HEK293 (cell line): Measurements from ENCODE around the gene HPCAL1.

Experiments used
- CTCF ChIA-PET: fragments of 350-600 bp; formaldehyde crosslinking; extraction: SDS; loops from one replicate; lab custom pipeline; 2021; ENCODE audit warnings: antibody characterized with exemption; lab: Yijun Ruan, JAX
- POLR2A ChIA-PET: fragments of 300-600 bp; formaldehyde crosslinking; extraction: SDS; loops from one replicate; lab custom pipeline; 2020; ENCODE audit warnings: antibody characterized with exemption, inconsistent platforms; lab: Yijun Ruan, JAX
- H3K27ac ChIP-seq: fragments of 200-500 bp; sonication (Bioruptor generic); 2 replicates; pipeline ENCODE4 v1.5.1; 2014; ENCODE audit warnings: low read depth, low read length, control low read depth, inconsistent platforms; ENCODE audit errors: extremely low read depth
- H3K36me3 ChIP-seq, 2 experiments: fragments of 200-500 bp in 1 of 2; sonication (Bioruptor generic) in 1 of 2; 1 replicate in 1 of 2; 2 replicates in 1 of 2; pipeline ENCODE4 v1.5.1; 2014 to 2017; ENCODE audit warnings: inconsistent platforms in 2 of 2, low read length in 2 of 2; ENCODE audit not compliant: control insufficient read depth in 2 of 2, insufficient read depth in 1 of 2
- H3K4me1 ChIP-seq: fragments of 200-500 bp; sonication (Bioruptor generic); 2 replicates; pipeline ENCODE4 v1.5.1; 2014; ENCODE audit warnings: mild to moderate bottlenecking, low read length, inconsistent platforms; ENCODE audit not compliant: control insufficient read depth, insufficient read depth
- H3K4me3 ChIP-seq: 2 replicates; pipeline ENCODE4 v1.5.1; 2011; ENCODE audit warnings: low read depth, mild to moderate bottlenecking, control low read depth, low read length, moderate library complexity
- H3K9me3 ChIP-seq: fragments of 200-500 bp; sonication (Bioruptor generic); 2 replicates; pipeline ENCODE4 v1.5.1; 2014; ENCODE audit warnings: low read depth, low read length, inconsistent platforms; ENCODE audit not compliant: control insufficient read depth, insufficient read depth
- AEBP2 ChIP-seq: fragments of 450-650 bp; formaldehyde crosslinking; IDR thresholded peaks from 2 replicates; pipeline ENCODE4 v1.5.1; 2016; ENCODE audit warnings: missing biosample characterization, missing genetic modification characterization, borderline replicate concordance
- EGR2 ChIP-seq: fragments of 450-650 bp; formaldehyde crosslinking; IDR thresholded peaks from 2 replicates; pipeline ENCODE4 v1.5.1; 2016; ENCODE audit warnings: low read depth, missing biosample characterization, missing genetic modification characterization
- KLF7 ChIP-seq: fragments of 450-650 bp; formaldehyde crosslinking; IDR thresholded peaks from 2 replicates; pipeline ENCODE4 v1.5.1; 2016; ENCODE audit warnings: missing biosample characterization, missing genetic modification characterization, borderline replicate concordance
- PATZ1 ChIP-seq: fragments of 450-650 bp; formaldehyde crosslinking; IDR thresholded peaks from 2 replicates; pipeline ENCODE4 v1.5.1; 2016; ENCODE audit warnings: missing biosample characterization, missing genetic modification characterization
- PRDM2 ChIP-seq: fragments of 450-650 bp; formaldehyde crosslinking; IDR thresholded peaks from 2 replicates; pipeline ENCODE4 v1.5.1; 2016; ENCODE audit warnings: missing biosample characterization, missing genetic modification characterization, borderline replicate concordance
- ZBTB1 ChIP-seq: fragments of 450-650 bp; formaldehyde crosslinking; IDR thresholded peaks from 2 replicates; pipeline ENCODE4 v1.5.1; 2016; ENCODE audit warnings: missing biosample characterization, missing genetic modification characterization
- ZBTB20 ChIP-seq: fragments of 450-650 bp; formaldehyde crosslinking; IDR thresholded peaks from 2 replicates; pipeline ENCODE4 v1.5.1; 2016; ENCODE audit warnings: missing biosample characterization, missing genetic modification characterization
- ZFHX2 ChIP-seq: fragments of 450-650 bp; formaldehyde crosslinking; conservative IDR thresholded peaks from 2 replicates; pipeline ENCODE4 v1.5.1; 2016; ENCODE audit warnings: missing biosample characterization, missing genetic modification characterization
- ZFP3 ChIP-seq: fragments of 450-650 bp; formaldehyde crosslinking; IDR thresholded peaks from 2 replicates; pipeline ENCODE4 v1.5.1; 2016; ENCODE audit warnings: low read depth, missing biosample characterization, missing genetic modification characterization
- ZNF132 ChIP-seq: fragments of 450-650 bp; formaldehyde crosslinking; IDR thresholded peaks from 2 replicates; pipeline ENCODE4 v1.5.1; 2017; ENCODE audit warnings: missing biosample characterization, missing genetic modification characterization, borderline replicate concordance
- ZNF148 ChIP-seq: fragments of 450-650 bp; formaldehyde crosslinking; IDR thresholded peaks from 2 replicates; pipeline ENCODE4 v1.5.0; 2017; ENCODE audit warnings: missing biosample characterization, missing genetic modification characterization, borderline replicate concordance
- ZNF23 ChIP-seq: fragments of 450-650 bp; formaldehyde crosslinking; IDR thresholded peaks from 2 replicates; pipeline ENCODE4 v1.5.1; 2016; ENCODE audit warnings: missing biosample characterization, missing genetic modification characterization, borderline replicate concordance
- ZNF24 ChIP-seq: fragments of 450-650 bp; formaldehyde crosslinking; IDR thresholded peaks from 2 replicates; pipeline ENCODE4 v1.5.1; 2016; ENCODE audit warnings: missing biosample characterization, missing genetic modification characterization
- ZNF354C ChIP-seq: fragments of 450-650 bp; formaldehyde crosslinking; IDR thresholded peaks from 2 replicates; pipeline ENCODE4 v1.5.1; 2016; ENCODE audit warnings: missing biosample characterization, missing genetic modification characterization, low read depth, borderline replicate concordance
- ZNF529 ChIP-seq: fragments of 450-650 bp; formaldehyde crosslinking; IDR thresholded peaks from 2 replicates; pipeline ENCODE4 v1.5.1; 2017; ENCODE audit warnings: missing genetic modification characterization, missing biosample characterization; ENCODE audit not compliant: insufficient replicate concordance
- ZNF624 ChIP-seq: fragments of 450-650 bp; formaldehyde crosslinking; IDR thresholded peaks from 2 replicates; pipeline ENCODE4 v1.5.1; 2017; ENCODE audit warnings: missing biosample characterization, missing genetic modification characterization
- ZNF791 ChIP-seq: fragments of 450-650 bp; formaldehyde crosslinking; IDR thresholded peaks from 2 replicates; pipeline ENCODE4 v1.5.1; 2016; ENCODE audit warnings: missing biosample characterization, missing genetic modification characterization
- ZXDB ChIP-seq: fragments of 450-650 bp; formaldehyde crosslinking; IDR thresholded peaks from 2 replicates; pipeline ENCODE4 v1.5.1; 2016; ENCODE audit warnings: missing biosample characterization, missing genetic modification characterization

Gene HPCAL1

GRCh38 chr2:10278029-10278762, 24.5 kb upstream of the HPCAL1 start:
- CTCF ChIA-PET = no interaction called here
- H3K4me3 ChIP-seq = no peak overlapping the region
- no peaks in the 10 kb centered on the region for H3K36me3 ChIP-seq
- TF ChIP-seq ZNF148 (no peak), EGR2 (tag by site-specific recombination) (peak; percentile 55; the same call in 1 of the 2 replicates), ZNF791 (tag by site-specific recombination) (no peak), AEBP2 (no peak), KLF7 (tag by site-specific recombination) (no peak), ZFHX2 (peak; percentile 66), ZBTB1 (tag by site-specific recombination) (no peak), ZNF354C (tag by site-specific recombination) (no peak), ZNF624 (no peak)
- TF ChIP-seq, all 188 proteins: peak for 2
- Histone ChIP-seq H3K9me3 (no peaks in the 10 kb centered on the region), H3K27ac (no peak overlapping the region), H3K4me1 (no peaks in the 10 kb centered on the region)
- POLR2A ChIA-PET = no interaction called here

- TF ChIP-seq ZFP3 = no peak
- TF ChIP-seq ZNF23 (tag by site-specific recombination) = no peak
- Histone ChIP-seq H3K36me3 (no peaks in the 10 kb centered on the region), H3K9me3 (no peaks in the 10 kb centered on the region), H3K27ac (no peak overlapping the region), H3K4me1 (no peaks in the 10 kb centered on the region), H3K4me3 (no peak overlapping the region)
- ChIA-PET CTCF (no interaction called here), POLR2A (interaction anchor here (0.6 kb wide), 1 partner anchor 140 kb away, joined by 5 read pairs; no protein-coding TSS in a partner anchor)
These were observed 23.8 kb upstream of the HPCAL1 start for GRCh38 chr2:10278763-10279471.

- ChIA-PET CTCF (no interaction called here), POLR2A (no interaction called here)
- no peak overlapping the region for H3K4me3 ChIP-seq
- no peak for TF ChIP-seq PRDM2
- TF ChIP-seq ZNF529 (tag by site-specific recombination) = no peak
- no peak for TF ChIP-seq PATZ1 (tag by site-specific recombination)
- no peak for TF ChIP-seq ZNF791 (tag by site-specific recombination)
- no peak for TF ChIP-seq ZXDB (tag by site-specific recombination)
- no peak for TF ChIP-seq ZNF24 (tag by site-specific recombination)
- no peak for TF ChIP-seq ZNF132
- TF ChIP-seq ZBTB20 (tag by site-specific recombination) = no peak
These were observed 23.2 kb upstream of the HPCAL1 start for GRCh38 chr2:10279472-10279870.

More at GRCh38 chr2:10279472-10279870, 23.2 kb upstream of the HPCAL1 start:
- no peaks in the 10 kb centered on the region for H3K4me1 ChIP-seq
- H3K27ac ChIP-seq = no peak overlapping the region
- H3K36me3 ChIP-seq = no peaks in the 10 kb centered on the region
- no peaks in the 10 kb centered on the region for H3K9me3 ChIP-seq
